Lower leg skin (tissue), 4 donors: Measurements from ENCODE around the gene HELB. TPM values are rescaled to one million over a fixed set of nuclear protein-coding genes. Genes with fewer than 3 reads are reported as not detected.

Experiments used
- DNase-seq, 2 donors: peaks; one replicate each; pipeline ENCODE4 v3.0.0-alpha.2; 2019; ENCODE audit warnings: low spot score in 2 of 2
- H3K4me3 ChIP-seq: fragments of 200-600 bp; sonication (generic); 2 replicates; pipeline ENCODE4 v1.5.1; 2017; ENCODE audit warnings: mild to moderate bottlenecking, low read depth; ENCODE audit not compliant: poor library complexity, severe bottlenecking
- CTCF ChIP-seq, 3 donors: fragments of 450-650 bp; IDR thresholded peaks; one replicate each; pipeline ENCODE4 v1.5.1; 2016; ENCODE audit warnings: antibody characterized with exemption in 3 of 3, mild to moderate bottlenecking in 3 of 3, moderate library complexity in 2 of 3
- POLR2A ChIP-seq, 2 donors: fragments of 450-650 bp; IDR thresholded peaks; one replicate each; pipeline ENCODE4 v1.6.1; 2016 to 2017; ENCODE audit warnings: antibody characterized with exemption in 2 of 2, mild to moderate bottlenecking in 1 of 2, moderate library complexity in 1 of 2
- WGBS, 2 donors: methylation state at CpG; one replicate each; pipeline ENCODE4 v1.1.5; 2018; 5-methylcytosine and 5-hydroxymethylcytosine counted together
- intact Hi-C: fragments of 100-400 bp; cut with DNase I; formaldehyde crosslinking; loops from one replicate; pipeline ENCODE4 v1.15.0; 2023; ENCODE audit warnings: low total_unique reads
- total RNA-seq, 4 donors: library from RNA; depleted of rRNA; stranded (reverse); fragments of >200 nt; gene quantifications; one replicate each; pipeline ENCODE4 v1.1.0, GENCODE V29; 2016

HELB gene
- total RNA-seq, 4 donors from 2014 or later: 1.6 to 4.6 (median 3.0) TPM

GRCh38 chr12:66304296-66304900 is 2.1 kb downstream of the HELB start:
- TF ChIP-seq CTCF (IDR thresholded peaks at IDR 0.05) (no peak), POLR2A (IDR thresholded peaks at IDR 0.05) (no peak)
- intact Hi-C loops: no loop called here
- H3K4me3 ChIP-seq: no peak overlapping the region
- DNase-seq: no peak
- 77 to 79% methylated on average over 6 of the region's 6 CpGs for WGBS, 2 donors

GRCh38 chr12:66309606-66310005 is 7.3 kb downstream of the HELB start:
- intact Hi-C loops: no loop called here
- no peak overlapping the region for H3K4me3 ChIP-seq
- WGBS, 2 donors: 75% methylated on average over 1 of the region's 1 CpG
- TF ChIP-seq CTCF (IDR thresholded peaks at IDR 0.05) (no peak), POLR2A (IDR thresholded peaks at IDR 0.05) (no peak)
- DNase-seq: no peak

- H3K4me3 ChIP-seq: no peak overlapping the region
- DNase-seq: no peak
- 61 to 71% methylated on average over 1 of the region's 1 CpG for WGBS, 2 donors
- intact Hi-C loops: no loop called here
- TF ChIP-seq CTCF (IDR thresholded peaks at IDR 0.05) (no peak), POLR2A (IDR thresholded peaks at IDR 0.05) (no peak)
Measured at GRCh38 chr12:66312189-66312588, 9.9 kb downstream of the HELB start.

- no peak for TF ChIP-seq CTCF (IDR thresholded peaks at IDR 0.05)
- no peak for TF ChIP-seq POLR2A (IDR thresholded peaks at IDR 0.05)
- intact Hi-C loops: no loop called here
- H3K4me3 ChIP-seq: no peak overlapping the region
- no peak for DNase-seq
Measured at GRCh38 chr12:66314278-66314677, 12.0 kb downstream of the HELB start.

GRCh38 chr12:66319266-66319954 is 17.1 kb downstream of the HELB start:
- DNase-seq: no peak
- intact Hi-C loops: no loop called here
- 59 to 77% methylated on average over 4 of the region's 4 CpGs for WGBS, 2 donors
- H3K4me3 ChIP-seq: no peak overlapping the region
- no peak for TF ChIP-seq CTCF (IDR thresholded peaks at IDR 0.05)
- TF ChIP-seq POLR2A (IDR thresholded peaks at IDR 0.05): no peak

GRCh38 chr12:66320996-66321395 is 18.7 kb downstream of the HELB start:
- intact Hi-C loops: no loop called here
- no peak overlapping the region for H3K4me3 ChIP-seq
- no peak for DNase-seq
- TF ChIP-seq CTCF (IDR thresholded peaks at IDR 0.05) (no peak), POLR2A (IDR thresholded peaks at IDR 0.05) (no peak)
- WGBS, 2 donors: 94% methylated on average over 3 of the region's 3 CpGs
